Stimulated activated CD8-positive, alpha-beta memory T cell treated with anti-CD3 and anti-CD28 coated beads, Interleukin-2, amount 100 ng/mL, for 48 hours (primary cell): ENCODE measurements around the gene LGALS9C.
"Not testable (repeated sequence)": the region's sequence is repeated elsewhere in the genome, so short reads cannot be mapped to it uniquely, and the experiment has no call there.

ENCODE experiments used
- DNase-seq, 2 donors: peaks; one replicate each; pipeline ENCODE4 v3.0.0-alpha.2; 2020; ENCODE audit warnings: low read depth in 2 of 2

The LGALS9C gene

GRCh38 chr17:18476508-18477308, at the start of gene LGALS9C:
Gene LGALS9C, plus strand, starts transcription at chr17:18476789. Its CDS starts 66 bp downstream, at chr17:18476855.
- DNase-seq = not testable (repeated sequence)

- DNase-seq = not testable (repeated sequence)
Observed at GRCh38 chr17:18432206-18432605, 44.4 kb upstream of the LGALS9C start.

GRCh38 chr17:18439465-18439870, 37.1 kb upstream of the LGALS9C start:
- not testable (repeated sequence) for DNase-seq

GRCh38 chr17:18442093-18442492, 34.5 kb upstream of the LGALS9C start:
- DNase-seq = peak; percentile 16 to 43

GRCh38 chr17:18442532-18442931, 34.1 kb upstream of the LGALS9C start:
- DNase-seq = not testable (repeated sequence)

- DNase-seq = not testable (repeated sequence)
Observed at GRCh38 chr17:18447476-18448205, 28.9 kb upstream of the LGALS9C start.

GRCh38 chr17:18448311-18448710, 28.3 kb upstream of the LGALS9C start:
- DNase-seq = not testable (repeated sequence)

GRCh38 chr17:18449833-18450232, 26.8 kb upstream of the LGALS9C start:
- DNase-seq = not testable (repeated sequence)

- not testable (repeated sequence) for DNase-seq
Observed at GRCh38 chr17:18450998-18451397, 25.6 kb upstream of the LGALS9C start.

- DNase-seq = not testable (repeated sequence)
Observed at GRCh38 chr17:18451969-18452368, 24.6 kb upstream of the LGALS9C start.

- DNase-seq = not testable (repeated sequence)
Observed at GRCh38 chr17:18459035-18459434, 17.6 kb upstream of the LGALS9C start.

- DNase-seq = not testable (repeated sequence)
Observed at GRCh38 chr17:18463831-18464502, 12.6 kb upstream of the LGALS9C start.

GRCh38 chr17:18466250-18466983, 10.2 kb upstream of the LGALS9C start:
- DNase-seq = not testable (repeated sequence)

GRCh38 chr17:18467001-18467400, 9.6 kb upstream of the LGALS9C start:
- not testable (repeated sequence) for DNase-seq

GRCh38 chr17:18468472-18469171, 8.0 kb upstream of the LGALS9C start:
- not testable (repeated sequence) for DNase-seq

GRCh38 chr17:18469837-18470236, 6.8 kb upstream of the LGALS9C start:
- DNase-seq = not testable (repeated sequence)

GRCh38 chr17:18470345-18470930, 6.2 kb upstream of the LGALS9C start:
- not testable (repeated sequence) for DNase-seq

GRCh38 chr17:18473967-18474366, 2.6 kb upstream of the LGALS9C start:
- not testable (repeated sequence) for DNase-seq

GRCh38 chr17:18474754-18475153, 1.8 kb upstream of the LGALS9C start:
- DNase-seq = not testable (repeated sequence)

- not testable (repeated sequence) for DNase-seq
Observed at GRCh38 chr17:18477367-18477766, 778 bp downstream of the LGALS9C start.
